Measurements from ENCODE around the gene MALAT1.
A peak's percentile ranks its signal among the peaks of the same experiment; 100 is the strongest.

Gene MALAT1

GRCh38 chr11:65524014-65524740 is 25.3 kb downstream of the MALAT1 start:
- H3K4me3 ChIP-seq (replicated peaks in 1 of 2; ENCODE audit: low read depth in 2 of 2, low read length in 2 of 2): peak overlapping the region; percentile 21 to 33
- DNase-seq (ENCODE audit: low read depth in 2 of 2): no peak
- no peak for TF ChIP-seq CTCF (IDR thresholded peaks at IDR 0.05; ENCODE audit: low read depth, low read length)

GRCh38 chr11:65524741-65525545 is 26.1 kb downstream of the MALAT1 start, which contains the start of gene SCYL1:
TSS of gene SCYL1 (plus strand) at chr11:65525083. CDS start at chr11:65525154, 71 bp downstream.
- H3K4me3 ChIP-seq (replicated peaks in 1 of 2; ENCODE audit: low read depth in 2 of 2, low read length in 2 of 2): peak within 1 kb of the TSS; percentile 72 to 82
- DNase-seq (ENCODE audit: low read depth in 2 of 2): peak; percentile 82 to 92
- TF ChIP-seq CTCF (IDR thresholded peaks at IDR 0.05; ENCODE audit: low read depth, low read length): no peak

- peak overlapping the region; percentile 72 to 82 for H3K4me3 ChIP-seq (replicated peaks in 1 of 2; ENCODE audit: low read depth in 2 of 2, low read length in 2 of 2)
- no peak for TF ChIP-seq CTCF (IDR thresholded peaks at IDR 0.05; ENCODE audit: low read depth, low read length)
- DNase-seq (ENCODE audit: low read depth in 2 of 2): no peak
Measured at GRCh38 chr11:65525546-65526480, 27.0 kb downstream of the MALAT1 start.

- DNase-seq (ENCODE audit: low read depth in 2 of 2): no peak
- no peak for TF ChIP-seq CTCF (IDR thresholded peaks at IDR 0.05; ENCODE audit: low read depth, low read length)
- H3K4me3 ChIP-seq (replicated peaks in 1 of 2; ENCODE audit: low read depth in 2 of 2, low read length in 2 of 2): no peak overlapping the region
Measured at GRCh38 chr11:65526744-65527143, 27.9 kb downstream of the MALAT1 start.

- no peak overlapping the region for H3K4me3 ChIP-seq (replicated peaks in 1 of 2; ENCODE audit: low read depth in 2 of 2, low read length in 2 of 2)
- DNase-seq (ENCODE audit: low read depth in 2 of 2): no peak
- no peak for TF ChIP-seq CTCF (IDR thresholded peaks at IDR 0.05; ENCODE audit: low read depth, low read length)
Measured at GRCh38 chr11:65528819-65529350, 30.0 kb downstream of the MALAT1 start.
